GM12875 (cell line): ENCODE results near the gene SAA1.
"Not testable (repeated sequence)": the region's sequence is repeated elsewhere in the genome, so short reads cannot be mapped to it uniquely, and the experiment has no call there.

ENCODE experiments used
- H3K4me3 ChIP-seq: one replicate; pipeline ENCODE4 v1.5.1; 2011; ENCODE audit warnings: low read depth, low read length, control low read depth
- TF ChIP-seq, protein P1 (sequence below): IDR thresholded peaks from 2 replicates; pipeline ENCODE4 v1.5.1; 2011; ENCODE audit warnings: low read depth, mild to moderate bottlenecking, control low read depth, inconsistent platforms, low read length, moderate library complexity, borderline replicate concordance; ENCODE audit not compliant: insufficient read depth

Gene SAA1

DNA sequence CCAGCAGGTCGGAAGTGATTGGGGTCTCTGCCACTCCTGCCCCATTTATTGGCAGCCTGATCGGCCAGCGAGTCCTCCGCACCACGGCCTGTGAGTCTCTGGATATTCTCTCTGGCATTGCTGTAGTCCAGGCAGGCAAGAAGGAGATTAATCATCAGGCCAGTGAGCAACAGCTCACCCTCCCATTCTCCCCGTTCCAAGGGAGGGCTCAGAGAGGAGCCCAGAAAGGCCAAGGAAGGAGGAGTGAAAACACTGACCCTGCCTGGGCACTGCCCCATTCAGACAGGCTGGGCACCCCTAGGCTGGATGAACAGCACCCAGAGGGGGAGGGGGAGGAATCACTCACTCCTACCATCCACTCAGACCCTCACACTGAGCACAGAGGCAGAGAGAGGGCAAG, 20.7 kb upstream of the SAA1 start:
- TF ChIP-seq, protein P1, sequence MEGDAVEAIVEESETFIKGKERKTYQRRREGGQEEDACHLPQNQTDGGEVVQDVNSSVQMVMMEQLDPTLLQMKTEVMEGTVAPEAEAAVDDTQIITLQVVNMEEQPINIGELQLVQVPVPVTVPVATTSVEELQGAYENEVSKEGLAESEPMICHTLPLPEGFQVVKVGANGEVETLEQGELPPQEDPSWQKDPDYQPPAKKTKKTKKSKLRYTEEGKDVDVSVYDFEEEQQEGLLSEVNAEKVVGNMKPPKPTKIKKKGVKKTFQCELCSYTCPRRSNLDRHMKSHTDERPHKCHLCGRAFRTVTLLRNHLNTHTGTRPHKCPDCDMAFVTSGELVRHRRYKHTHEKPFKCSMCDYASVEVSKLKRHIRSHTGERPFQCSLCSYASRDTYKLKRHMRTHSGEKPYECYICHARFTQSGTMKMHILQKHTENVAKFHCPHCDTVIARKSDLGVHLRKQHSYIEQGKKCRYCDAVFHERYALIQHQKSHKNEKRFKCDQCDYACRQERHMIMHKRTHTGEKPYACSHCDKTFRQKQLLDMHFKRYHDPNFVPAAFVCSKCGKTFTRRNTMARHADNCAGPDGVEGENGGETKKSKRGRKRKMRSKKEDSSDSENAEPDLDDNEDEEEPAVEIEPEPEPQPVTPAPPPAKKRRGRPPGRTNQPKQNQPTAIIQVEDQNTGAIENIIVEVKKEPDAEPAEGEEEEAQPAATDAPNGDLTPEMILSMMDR, result no peak

DNA sequence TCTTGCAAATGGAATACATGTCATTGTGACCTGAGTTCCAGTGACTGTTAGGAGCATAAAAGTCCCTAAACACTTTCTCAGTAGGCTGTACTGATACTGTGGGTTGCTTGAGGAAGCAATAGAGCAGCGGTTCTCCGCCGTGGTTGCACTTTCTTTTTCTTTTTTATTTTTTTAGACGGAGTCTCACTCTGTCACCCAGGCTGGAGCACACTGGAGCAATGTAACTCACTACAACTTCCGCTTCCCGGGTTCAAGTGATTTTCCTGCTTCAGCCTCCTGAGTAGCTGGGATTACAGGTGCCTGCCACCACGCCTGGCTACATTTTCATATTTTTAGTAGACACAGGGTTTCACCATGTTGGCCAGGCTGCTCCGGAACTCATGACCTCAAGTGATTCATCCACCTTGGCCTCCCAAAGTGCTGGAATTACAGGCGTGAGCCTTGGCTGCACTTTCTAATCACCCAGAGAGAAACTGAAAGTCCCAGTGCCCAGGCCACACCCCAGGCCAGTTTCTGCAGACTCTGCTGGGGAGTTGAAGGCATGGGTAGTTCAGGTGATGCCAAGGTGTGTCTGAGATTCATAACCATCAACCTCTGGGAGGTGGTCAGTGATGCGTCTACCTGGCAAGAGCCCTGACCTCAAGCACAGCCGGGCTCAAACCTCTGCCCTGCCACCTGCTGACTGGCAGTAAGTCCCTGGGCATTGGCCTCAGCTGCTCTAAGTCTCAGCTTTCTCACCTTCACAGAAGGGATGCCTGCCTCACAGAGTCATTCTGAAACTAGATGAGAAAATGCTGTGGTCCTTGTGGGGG, 19.5 kb upstream of the SAA1 start:
- H3K4me3 ChIP-seq, result not testable (repeated sequence)

More for the DNA sequence above, 20.7 kb upstream of the SAA1 start:
- no peak overlapping the region for H3K4me3 ChIP-seq

DNA sequence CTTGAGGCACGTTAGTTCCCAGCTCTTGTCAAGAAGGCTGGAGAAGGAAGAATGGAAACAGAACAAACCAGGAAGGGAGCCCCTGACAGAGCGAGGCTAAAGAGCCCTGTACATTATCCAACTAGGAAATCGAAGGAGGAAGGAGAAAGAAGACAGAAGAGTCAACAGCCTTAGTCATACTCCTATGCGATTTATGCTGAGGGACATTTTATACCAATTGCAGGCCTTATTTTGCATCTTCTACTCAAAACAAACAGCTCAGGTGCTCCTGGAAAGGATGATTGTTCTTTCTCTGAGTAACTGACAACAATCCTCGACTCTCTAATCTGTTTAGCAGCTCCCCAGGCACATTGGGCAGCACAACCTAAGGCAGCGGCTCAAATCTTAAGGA, 18.9 kb upstream of the SAA1 start:
- H3K4me3 ChIP-seq, result not testable (repeated sequence)

DNA sequence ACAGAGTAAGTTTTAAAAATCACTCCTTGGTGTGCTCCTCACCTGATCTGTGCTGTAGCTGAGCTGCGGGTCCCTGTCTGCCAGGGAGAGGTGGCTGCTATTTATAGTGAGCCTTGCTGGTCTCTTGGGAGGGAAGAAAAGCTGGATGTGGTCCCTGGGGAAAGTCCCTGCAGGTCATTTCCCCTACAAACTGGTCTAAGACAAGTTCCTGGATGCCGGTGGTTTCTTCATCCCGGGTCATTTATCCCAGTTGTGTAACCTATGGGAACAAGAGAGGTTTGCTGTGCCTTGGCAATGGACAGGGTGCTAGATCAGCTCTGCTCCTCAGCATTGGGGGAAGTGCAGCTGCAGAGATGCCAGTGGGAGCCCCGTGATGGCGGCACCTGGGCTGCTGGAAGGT, 17.5 kb upstream of the SAA1 start, which contains the start of gene SAA2:
Gene SAA2 (minus strand): TSS at position 108 of the 400 bp plus-strand sequence. CDS start 657 bp downstream, outside the sequence.
- TF ChIP-seq, protein P1, result no peak
- H3K4me3 ChIP-seq, result no peak within 1 kb of the TSS

DNA sequence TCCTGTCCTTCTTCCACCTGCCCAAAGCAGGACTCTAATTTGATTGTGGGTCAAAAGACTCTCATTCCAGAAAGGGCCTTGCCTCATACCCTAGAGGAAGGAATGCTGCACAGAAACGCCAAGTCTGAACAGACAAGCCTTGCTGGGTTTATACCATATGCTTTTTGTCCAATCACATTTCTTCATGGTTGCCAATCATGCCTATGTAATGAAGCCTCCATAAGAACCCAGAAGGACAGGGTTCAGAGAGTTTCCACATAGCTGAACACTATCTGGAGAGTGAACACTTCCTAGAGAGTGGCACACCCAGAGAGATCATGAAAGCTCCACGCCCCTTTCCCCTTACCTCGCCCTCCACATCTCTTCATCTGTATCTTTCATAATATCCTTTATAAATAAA, 12.8 kb upstream of the SAA1 start:
- no peak overlapping the region for H3K4me3 ChIP-seq
- TF ChIP-seq, protein P1, result no peak

DNA sequence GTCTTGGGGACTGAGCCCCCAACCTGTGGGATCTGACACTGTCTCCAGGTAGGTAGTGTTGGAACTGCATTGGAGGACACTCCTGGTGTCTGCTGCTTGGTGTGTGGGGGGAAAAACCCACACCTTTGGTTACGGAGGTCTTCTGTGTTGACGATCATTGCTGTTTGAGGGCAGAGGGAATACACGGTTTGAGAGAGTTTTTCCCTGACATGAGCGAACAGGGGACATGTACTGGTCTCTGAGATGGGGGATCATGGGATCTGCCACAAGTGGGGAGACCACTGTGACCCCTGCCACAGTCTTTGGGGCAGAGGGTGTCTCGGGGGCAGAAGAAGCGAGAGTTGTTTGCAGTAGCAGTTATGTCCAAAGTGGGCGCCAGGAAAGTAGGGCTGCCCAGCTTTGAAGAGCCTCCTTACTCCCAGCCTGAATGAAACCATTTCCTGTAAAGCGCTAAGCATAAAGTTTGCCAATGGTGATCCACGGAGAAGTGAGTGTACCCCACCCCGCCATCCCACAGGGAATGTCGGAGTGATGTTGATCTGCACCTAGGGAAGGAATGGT, 12.2 kb upstream of the SAA1 start:
- TF ChIP-seq, protein P1, result no peak
- no peak overlapping the region for H3K4me3 ChIP-seq

DNA sequence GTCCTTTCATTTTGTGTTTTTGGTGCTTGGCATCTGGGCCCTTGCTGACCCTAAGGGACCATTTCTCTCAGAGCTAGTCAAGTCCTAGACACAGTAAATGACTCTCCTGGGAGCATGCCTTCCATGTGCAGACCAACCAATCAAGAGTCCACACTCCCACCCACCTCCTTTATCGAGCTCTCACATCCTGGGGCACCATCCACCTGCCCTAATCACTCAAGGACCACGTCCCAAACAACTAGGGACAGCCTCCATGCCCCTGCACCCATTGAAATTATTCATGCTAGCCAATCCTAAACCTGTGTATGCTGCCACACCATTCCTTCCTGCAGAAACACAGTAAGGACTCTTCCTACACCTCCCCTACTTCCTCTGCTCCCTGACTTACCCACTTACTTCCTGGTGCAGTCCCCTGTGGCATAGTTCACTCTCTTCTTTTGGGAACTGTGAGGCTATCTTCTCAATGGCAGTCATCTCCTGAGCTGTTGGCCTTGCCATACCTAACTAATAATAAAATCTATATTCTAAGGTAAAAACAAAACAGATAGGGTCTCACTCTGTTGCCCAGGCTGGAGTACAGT, 11.2 kb upstream of the SAA1 start:
- H3K4me3 ChIP-seq, result no peak overlapping the region
- TF ChIP-seq, protein P1, result no peak

DNA sequence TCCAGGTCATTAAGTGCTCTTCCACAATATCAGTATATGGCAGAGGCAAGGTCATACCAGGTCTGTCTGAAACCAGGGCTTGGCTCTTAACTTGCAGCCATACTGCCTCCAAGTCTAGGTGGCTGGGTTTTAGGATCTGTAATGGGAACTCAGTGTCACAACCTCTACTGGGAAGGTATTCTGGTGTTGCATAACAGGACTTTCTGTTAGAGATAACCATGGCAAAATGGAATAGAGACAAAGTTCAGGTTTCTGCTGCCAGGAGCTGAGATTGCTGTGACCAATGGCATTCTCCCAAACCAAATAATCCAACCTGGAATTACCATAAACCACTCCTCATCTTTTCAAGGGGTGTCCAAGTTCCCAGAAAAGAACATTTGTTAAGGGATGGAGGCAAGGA, 6.8 kb upstream of the SAA1 start:
- TF ChIP-seq, protein P1, result no peak

More for the DNA sequence above, 6.8 kb upstream of the SAA1 start:
- no peak overlapping the region for H3K4me3 ChIP-seq
